GDM1 (cell line): ENCODE data around the gene UGT2A2.

ENCODE experiments used
- DNase-seq: peaks from one replicate; lab custom pipeline; 2025; lab: John Stamatoyannopoulos, UW

UGT2A2 gene

GRCh38 chr4:69576251-69576877, 63.1 kb downstream of the UGT2A2 start:
- DNase-seq: no peak

- DNase-seq: no peak
Measured at GRCh38 chr4:69568787-69569186, 70.7 kb downstream of the UGT2A2 start.

- DNase-seq: no peak
Measured at GRCh38 chr4:69563424-69563823, 76.0 kb downstream of the UGT2A2 start.

DNA sequence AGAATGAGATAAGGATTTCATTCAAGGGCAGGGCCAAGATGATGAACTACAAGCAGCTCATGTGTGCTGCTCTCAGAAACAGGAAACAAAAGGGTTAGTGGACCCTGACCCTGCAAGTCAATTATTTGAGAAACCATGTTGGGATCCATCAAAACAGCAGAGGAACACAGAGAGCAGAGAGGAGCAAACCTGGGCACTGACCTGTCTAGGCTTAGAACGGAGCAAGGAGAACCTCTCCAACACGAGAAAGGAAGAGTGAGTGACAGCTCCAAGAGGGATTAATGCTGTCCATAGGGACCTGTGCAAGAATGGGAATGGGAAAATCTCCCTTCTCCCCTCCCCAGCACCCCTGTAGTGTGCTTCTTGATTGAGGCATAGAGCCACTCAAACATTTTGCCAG, 89.8 kb downstream of the UGT2A2 start:
- DNase-seq: no peak

DNA sequence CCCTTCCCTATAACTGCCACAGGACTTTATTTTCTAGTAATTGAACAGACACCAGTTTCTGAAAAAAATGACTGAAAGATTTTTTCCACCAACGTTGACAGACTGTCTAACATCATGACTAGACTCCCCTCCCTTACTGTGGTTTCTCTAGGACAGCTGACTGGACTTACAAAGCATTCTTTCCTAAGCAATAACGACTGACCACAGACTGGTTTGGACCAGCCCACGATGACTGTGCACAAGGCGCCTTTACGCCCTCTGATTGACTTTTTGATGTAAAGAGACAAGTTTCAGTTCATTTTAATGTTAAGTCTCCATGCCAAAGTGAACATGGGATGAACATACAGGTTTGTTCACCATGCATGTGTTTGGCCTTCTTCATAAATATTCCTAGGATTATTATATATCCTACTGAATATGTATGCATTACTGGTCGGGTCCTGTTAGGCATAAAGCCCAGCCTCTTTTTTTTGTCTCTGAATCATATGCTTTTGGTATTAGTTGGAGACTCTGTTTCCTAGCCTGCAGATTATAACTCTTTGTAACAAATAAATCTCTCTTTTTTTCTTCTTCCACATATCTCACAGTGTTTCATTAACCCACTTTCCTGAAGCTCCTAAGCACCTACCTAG, 93.2 kb downstream of the UGT2A2 start:
- no peak for DNase-seq
